BLaER1 treated with 17β-estradiol and CSF1 and Interleukin-3, amounts not matched to agents 10 nM and 100 nM (cell line): ENCODE data around the gene HOXA10.

Experiments used
- H3K27ac ChIP-seq, 11 experiments: shearing (Covaris generic); formaldehyde crosslinking; 2 replicates each; pipeline ENCODE4 v1.8.1; 2022
- H3K27me3 ChIP-seq, 11 experiments: shearing (Covaris generic); formaldehyde crosslinking; 2 replicates each; pipeline ENCODE4 v1.8.1; 2022
- H3K36me3 ChIP-seq, 11 experiments: shearing (Covaris generic); formaldehyde crosslinking; 2 replicates each; pipeline ENCODE4 v1.8.1; 2022
- H3K4me1 ChIP-seq, 10 experiments: shearing (Covaris generic); formaldehyde crosslinking; 2 replicates each; pipeline ENCODE4 v1.8.1; 2022
- H3K4me2 ChIP-seq, 11 experiments: shearing (Covaris generic); formaldehyde crosslinking; 2 replicates each; pipeline ENCODE4 v1.8.1; 2022
- H3K4me3 ChIP-seq, 10 experiments: shearing (Covaris generic); formaldehyde crosslinking; 2 replicates each; pipeline ENCODE4 v1.8.1; 2022
- H3K9ac ChIP-seq, 11 experiments: shearing (Covaris generic); formaldehyde crosslinking; 2 replicates each; pipeline ENCODE4 v1.8.1; 2022
- H3K9me3 ChIP-seq, 11 experiments: shearing (Covaris generic); formaldehyde crosslinking; replicated peaks in 1 of 11; 2 replicates each; pipeline ENCODE4 v1.8.1; 2022
- H4K20me1 ChIP-seq, 11 experiments: shearing (Covaris generic); formaldehyde crosslinking; 2 replicates each; pipeline ENCODE4 v1.8.1; 2022
- Cebpa-rat ChIP-seq, 11 experiments: shearing (Covaris generic); IDR thresholded peaks; 2 replicates each; pipeline ENCODE4 v1.8.1; 2022

Gene HOXA10

DNA sequence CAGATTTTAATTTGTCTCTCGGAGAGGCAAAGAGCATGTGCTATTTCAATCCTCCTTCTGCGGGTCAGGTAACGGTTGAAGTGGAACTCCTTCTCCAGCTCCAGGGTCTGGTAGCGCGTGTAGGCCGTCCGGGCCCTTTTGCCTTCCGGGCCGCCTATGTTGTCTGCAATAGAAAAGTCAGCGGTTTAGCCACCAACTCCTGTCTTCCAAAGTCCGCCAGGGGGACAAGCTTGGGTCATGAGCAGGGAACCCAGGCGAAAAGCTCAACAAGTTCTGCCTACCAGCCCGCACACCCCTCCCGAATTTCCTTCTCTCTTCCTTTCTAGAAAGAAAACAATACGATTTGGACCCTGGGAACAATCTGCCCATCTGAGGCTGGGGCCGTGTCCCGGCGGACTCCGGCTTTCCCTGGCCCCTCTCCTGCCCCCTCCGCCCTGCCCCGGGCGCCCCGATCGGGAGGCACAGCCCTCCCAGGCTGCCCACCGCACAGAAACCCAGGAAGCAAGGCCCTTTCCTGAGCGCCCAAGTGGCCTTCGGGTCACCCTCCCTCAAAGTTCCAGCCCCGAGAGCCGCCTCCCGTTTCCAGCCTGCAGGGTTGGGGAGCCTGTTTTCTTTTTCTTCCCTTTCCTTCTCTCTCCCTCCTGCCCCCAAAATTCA, 32.1 kb downstream of the HOXA10 start:
- Histone ChIP-seq H3K4me2 (no peak overlapping the region), H3K27me3 (peaks cover 57 to 80% (median 64%) of the 10 kb centered on the region in 11 experiments), H4K20me1 (no peaks in the 10 kb centered on the region), H3K27ac (no peak overlapping the region), H3K9ac (no peak overlapping the region), H3K4me1 (peaks cover 4 to 11% (median 8%) of the 10 kb centered on the region in 10 experiments; a peak in 19 of 20 replicates), H3K9me3 (peaks cover 56 to 69% (median 62%) of the 10 kb centered on the region in 11 experiments), H3K36me3 (peaks cover 0 to 16% (median 0%) of the 10 kb centered on the region in 11 experiments; a peak in 3 of 22 replicates), H3K4me3 (no peak overlapping the region)
- no peak for TF ChIP-seq Cebpa-rat (IDR thresholded peaks at IDR 0.05)

GRCh38 chr7:27141137-27141922, 32.8 kb downstream of the HOXA10 start:
- Histone ChIP-seq H3K9me3 (peaks cover 49 to 64% (median 55%) of the 10 kb centered on the region in 11 experiments), H3K36me3 (peaks cover 0 to 16% (median 0%) of the 10 kb centered on the region in 11 experiments; a peak in 3 of 22 replicates), H3K4me3 (no peak overlapping the region), H3K9ac (no peak overlapping the region), H3K4me1 (peaks cover 8 to 16% (median 15%) of the 10 kb centered on the region in 10 experiments; a peak in 19 of 20 replicates), H3K27me3 (peaks cover 49 to 80% (median 64%) of the 10 kb centered on the region in 11 experiments), H3K4me2 (no peak overlapping the region), H3K27ac (no peak overlapping the region), H4K20me1 (no peaks in the 10 kb centered on the region)
- no peak for TF ChIP-seq Cebpa-rat (IDR thresholded peaks at IDR 0.05)

DNA sequence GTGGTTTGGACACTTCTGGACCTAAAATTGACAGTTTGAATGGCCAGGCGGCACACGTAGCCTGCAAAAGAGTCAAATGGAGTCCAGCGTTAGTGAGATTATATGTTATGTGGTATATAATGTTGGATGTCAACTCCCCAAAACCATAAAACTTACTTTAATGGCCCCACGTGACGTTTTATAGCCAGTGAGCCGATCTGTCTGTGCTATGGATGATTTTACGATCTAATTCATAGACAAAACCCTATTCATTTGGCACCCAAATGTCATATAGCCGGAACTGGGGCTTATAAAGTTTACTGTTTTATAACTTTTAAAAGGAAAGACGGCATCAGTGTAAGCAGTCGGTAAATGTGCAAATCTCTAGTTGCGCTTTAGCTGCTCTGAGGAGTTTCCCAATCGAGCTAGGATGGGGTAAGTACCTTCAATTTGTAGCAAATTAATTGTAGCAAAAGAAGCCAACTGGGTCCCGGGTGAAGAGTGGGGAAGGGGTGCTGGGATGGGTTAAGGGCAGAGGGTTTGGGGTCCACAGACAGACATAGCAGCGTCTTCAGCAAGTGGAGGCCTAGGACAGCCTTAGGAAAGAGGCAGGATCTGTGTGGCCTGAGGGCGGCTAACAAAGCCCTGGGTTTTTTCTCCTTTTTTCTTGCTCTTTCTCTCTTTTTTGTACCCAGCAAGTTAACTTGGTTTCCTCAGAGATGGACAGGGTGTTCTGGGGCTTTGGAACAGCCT, 33.8 kb downstream of the HOXA10 start:
- H3K4me2 ChIP-seq = no peak overlapping the region
- H4K20me1 ChIP-seq = no peaks in the 10 kb centered on the region
- no peak overlapping the region for H3K9ac ChIP-seq
- peaks cover 38 to 61% (median 44%) of the 10 kb centered on the region in 11 experiments for H3K9me3 ChIP-seq
- no peak for TF ChIP-seq Cebpa-rat (IDR thresholded peaks at IDR 0.05)
- peaks cover 0 to 9% (median 0%) of the 10 kb centered on the region in 11 experiments; a peak in 3 of 22 replicates for H3K36me3 ChIP-seq
- no peak overlapping the region for H3K4me3 ChIP-seq
- H3K27me3 ChIP-seq = peaks cover 39 to 76% (median 58%) of the 10 kb centered on the region in 11 experiments
- no peak overlapping the region for H3K27ac ChIP-seq
- H3K4me1 ChIP-seq = peaks cover 16 to 27% (median 24%) of the 10 kb centered on the region in 10 experiments

- Histone ChIP-seq H3K4me1 (peaks cover 23 to 34% (median 31%) of the 10 kb centered on the region in 10 experiments), H3K9me3 (peaks cover 31 to 55% (median 37%) of the 10 kb centered on the region in 11 experiments), H3K4me3 (no peak overlapping the region), H3K9ac (no peak overlapping the region), H3K4me2 (no peak overlapping the region), H3K27me3 (peaks cover 31 to 68% (median 50%) of the 10 kb centered on the region in 11 experiments), H4K20me1 (no peaks in the 10 kb centered on the region), H3K36me3 (peaks cover 0 to 7% (median 0%) of the 10 kb centered on the region in 11 experiments; a peak in 2 of 22 replicates), H3K27ac (no peak overlapping the region)
- no peak for TF ChIP-seq Cebpa-rat (IDR thresholded peaks at IDR 0.05)
Measured at GRCh38 chr7:27139334-27140125, 34.6 kb downstream of the HOXA10 start.

GRCh38 chr7:27138985-27139333, 35.2 kb downstream of the HOXA10 start:
- Histone ChIP-seq H4K20me1 (no peaks in the 10 kb centered on the region), H3K27me3 (peaks cover 26 to 63% (median 44%) of the 10 kb centered on the region in 11 experiments), H3K36me3 (peaks cover 0 to 4% (median 0%) of the 10 kb centered on the region in 11 experiments; a peak in 1 of 22 replicates), H3K9me3 (peaks cover 25 to 50% (median 31%) of the 10 kb centered on the region in 11 experiments), H3K4me1 (peaks cover 23 to 40% (median 32%) of the 10 kb centered on the region in 10 experiments), H3K4me2 (no peak overlapping the region), H3K27ac (no peak overlapping the region), H3K9ac (no peak overlapping the region), H3K4me3 (no peak overlapping the region)
- TF ChIP-seq Cebpa-rat (IDR thresholded peaks at IDR 0.05) = no peak

DNA sequence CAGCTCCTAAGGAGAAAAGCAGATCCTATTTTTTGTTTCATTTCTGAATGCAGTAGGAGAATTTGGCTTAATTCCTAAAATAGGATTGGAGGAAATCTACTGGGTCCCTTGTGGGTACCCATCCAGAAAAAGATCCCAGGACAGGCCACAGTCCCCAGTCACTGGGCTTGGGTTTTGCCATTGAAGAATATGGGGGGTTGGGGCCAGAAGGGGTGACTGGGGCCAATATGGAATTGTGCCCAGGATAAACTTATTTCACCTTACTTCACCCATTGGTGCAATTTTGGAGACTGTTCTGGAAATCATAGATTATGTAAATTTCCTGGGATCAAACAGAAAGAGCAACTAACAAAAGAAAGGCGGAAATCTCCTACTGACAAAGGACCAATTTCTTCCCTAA, 35.6 kb downstream of the HOXA10 start:
- H3K4me2 ChIP-seq = no peak overlapping the region
- no peak overlapping the region for H3K4me3 ChIP-seq
- H3K4me1 ChIP-seq = peaks cover 23 to 40% (median 32%) of the 10 kb centered on the region in 10 experiments
- H3K27me3 ChIP-seq = peaks cover 21 to 58% (median 39%) of the 10 kb centered on the region in 11 experiments
- H4K20me1 ChIP-seq = no peaks in the 10 kb centered on the region
- H3K9me3 ChIP-seq = peaks cover 20 to 48% (median 31%) of the 10 kb centered on the region in 11 experiments
- H3K36me3 ChIP-seq = no peaks in the 10 kb centered on the region
- TF ChIP-seq Cebpa-rat (IDR thresholded peaks at IDR 0.05) = no peak
- H3K9ac ChIP-seq = no peak overlapping the region
- no peak overlapping the region for H3K27ac ChIP-seq

GRCh38 chr7:27137640-27138315, 36.3 kb downstream of the HOXA10 start:
- Histone ChIP-seq H3K4me1 (peaks cover 23 to 40% (median 32%) of the 10 kb centered on the region in 10 experiments), H3K27ac (no peak overlapping the region), H3K36me3 (no peaks in the 10 kb centered on the region), H3K4me2 (peak overlapping the region; percentile 33 to 86 (median 52); a peak in 19 of 22 replicates), H3K9me3 (peaks cover 13 to 41% (median 27%) of the 10 kb centered on the region in 11 experiments), H3K27me3 (peaks cover 14 to 51% (median 32%) of the 10 kb centered on the region in 11 experiments), H3K4me3 (no peak overlapping the region), H3K9ac (no peak overlapping the region), H4K20me1 (no peaks in the 10 kb centered on the region)
- TF ChIP-seq Cebpa-rat (IDR thresholded peaks at IDR 0.05) = no peak

- Histone ChIP-seq H3K4me1 (peaks cover 23 to 40% (median 32%) of the 10 kb centered on the region in 10 experiments), H4K20me1 (no peaks in the 10 kb centered on the region), H3K27me3 (peaks cover 0 to 26% (median 15%) of the 10 kb centered on the region in 11 experiments; a peak in 16 of 22 replicates)
Measured at GRCh38 chr7:27134392-27134791, 39.7 kb downstream of the HOXA10 start.

More at GRCh38 chr7:27134392-27134791, 39.7 kb downstream of the HOXA10 start:
- Histone ChIP-seq H3K9ac (no peak overlapping the region), H3K36me3 (no peaks in the 10 kb centered on the region; a peak in 1 of 22 replicates), H3K27ac (no peak overlapping the region), H3K4me3 (no peak overlapping the region), H3K4me2 (peak overlapping the region; percentile 15 to 86 (median 45); a peak in 16 of 22 replicates), H3K9me3 (peaks cover 20 to 44% (median 36%) of the 10 kb centered on the region in 11 experiments)
- TF ChIP-seq Cebpa-rat (IDR thresholded peaks at IDR 0.05) = no peak
